Germinal center (tissue), 1 donor: ENCODE data around the gene CCDC124.
A peak's percentile ranks its signal among the peaks of the same experiment; 100 is the strongest.

ENCODE experiments used
- DNase-seq: peaks from one replicate; pipeline ENCODE4 v3.0.0; 2012; ENCODE audit warnings: mixed read lengths, low spot score

Gene CCDC124

DNA sequence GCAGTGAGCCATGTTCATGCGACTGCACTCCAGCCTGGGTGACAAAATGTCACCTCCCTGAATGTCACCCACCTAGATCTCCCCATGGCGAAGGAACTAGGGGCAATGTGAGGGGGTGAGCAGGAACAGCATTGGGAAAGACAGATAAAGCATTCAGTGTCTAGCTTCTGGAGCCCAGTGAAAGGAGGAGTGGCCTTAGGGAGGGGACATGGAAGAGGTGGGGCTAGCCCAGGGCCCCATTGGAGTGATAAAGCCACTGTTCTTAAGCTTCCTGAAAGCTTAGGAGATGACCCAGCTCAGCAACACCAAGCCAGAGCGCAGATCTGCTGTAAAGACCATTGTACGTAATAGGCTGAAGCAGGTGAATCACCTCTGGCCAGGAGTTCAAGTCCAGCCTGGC, 21.1 kb downstream of the CCDC124 start:
- no peak for DNase-seq

DNA sequence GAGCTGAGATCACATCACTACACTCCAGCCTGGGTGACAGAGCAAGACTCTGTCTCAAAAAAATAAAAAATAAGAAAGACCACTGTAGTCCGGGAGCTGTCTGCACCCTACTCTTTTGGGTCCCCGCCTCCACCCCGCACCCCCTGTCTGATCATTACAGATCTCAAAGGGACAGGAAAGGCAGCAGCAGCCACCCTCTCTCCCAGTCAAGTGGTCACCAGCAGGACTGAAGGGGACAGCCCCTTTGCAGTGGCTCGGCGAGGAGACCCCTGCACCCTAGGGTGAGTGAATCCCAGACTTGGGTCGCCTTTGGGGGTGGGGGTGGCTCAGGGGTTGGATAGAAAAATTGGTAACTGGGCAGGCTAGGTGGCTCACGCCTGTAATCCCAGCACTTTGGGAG, 21.6 kb downstream of the CCDC124 start:
- no peak for DNase-seq

DNA sequence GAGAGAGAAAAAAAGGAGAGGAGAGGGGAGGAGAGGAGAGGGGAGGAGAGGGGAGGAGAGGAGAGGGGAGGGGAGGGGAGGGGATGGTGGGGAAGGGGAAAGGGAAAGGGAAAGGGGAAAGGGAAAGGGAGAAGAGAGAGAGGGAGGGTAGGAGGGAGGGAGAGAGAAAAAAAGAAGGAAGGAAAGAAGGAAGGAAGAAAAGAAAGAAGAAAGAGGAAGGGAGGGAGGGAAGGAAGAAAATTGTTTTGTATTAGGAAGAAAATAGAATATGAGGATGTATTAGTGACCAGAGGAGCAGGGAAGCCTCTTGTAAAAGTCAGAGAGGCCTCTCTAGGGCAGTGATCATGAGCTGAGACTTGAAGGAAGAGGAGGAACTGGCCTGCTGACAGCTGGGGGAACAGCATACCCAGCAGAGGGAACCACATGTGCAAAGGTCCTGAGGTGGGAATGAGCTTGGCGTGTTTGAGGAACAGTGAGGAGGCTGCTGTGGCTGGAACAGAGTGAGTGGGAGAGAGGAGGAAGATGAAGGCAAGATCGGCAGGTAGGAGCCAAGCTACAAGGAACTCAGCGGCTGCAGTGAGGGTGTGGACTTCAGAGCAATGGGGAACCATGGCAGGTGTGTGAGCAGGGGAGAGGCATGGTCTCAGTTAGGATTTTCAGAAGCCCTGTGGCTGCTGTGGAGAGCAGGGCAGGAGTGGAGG, 24.5 kb downstream of the CCDC124 start:
- no peak for DNase-seq

DNA sequence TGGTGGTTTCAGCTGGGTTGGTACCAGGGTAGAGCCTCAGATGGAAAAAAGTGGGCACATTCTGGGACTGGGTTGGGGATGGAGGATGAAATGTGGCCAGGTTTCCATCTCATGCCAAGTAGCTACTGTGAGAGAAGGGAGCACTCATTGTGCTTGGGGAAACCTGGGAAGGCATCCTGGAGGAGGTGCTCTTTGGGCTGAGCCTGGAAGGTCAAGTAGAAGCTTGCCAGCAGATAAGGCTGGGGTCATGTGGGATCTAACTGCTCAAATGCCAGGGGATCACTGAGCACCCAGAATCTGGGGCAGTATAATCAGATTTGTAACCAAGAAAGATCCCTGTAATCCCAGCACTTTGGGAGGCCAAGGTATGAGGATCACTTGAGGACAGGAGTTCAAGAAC, 25.1 kb downstream of the CCDC124 start:
- no peak for DNase-seq

DNA sequence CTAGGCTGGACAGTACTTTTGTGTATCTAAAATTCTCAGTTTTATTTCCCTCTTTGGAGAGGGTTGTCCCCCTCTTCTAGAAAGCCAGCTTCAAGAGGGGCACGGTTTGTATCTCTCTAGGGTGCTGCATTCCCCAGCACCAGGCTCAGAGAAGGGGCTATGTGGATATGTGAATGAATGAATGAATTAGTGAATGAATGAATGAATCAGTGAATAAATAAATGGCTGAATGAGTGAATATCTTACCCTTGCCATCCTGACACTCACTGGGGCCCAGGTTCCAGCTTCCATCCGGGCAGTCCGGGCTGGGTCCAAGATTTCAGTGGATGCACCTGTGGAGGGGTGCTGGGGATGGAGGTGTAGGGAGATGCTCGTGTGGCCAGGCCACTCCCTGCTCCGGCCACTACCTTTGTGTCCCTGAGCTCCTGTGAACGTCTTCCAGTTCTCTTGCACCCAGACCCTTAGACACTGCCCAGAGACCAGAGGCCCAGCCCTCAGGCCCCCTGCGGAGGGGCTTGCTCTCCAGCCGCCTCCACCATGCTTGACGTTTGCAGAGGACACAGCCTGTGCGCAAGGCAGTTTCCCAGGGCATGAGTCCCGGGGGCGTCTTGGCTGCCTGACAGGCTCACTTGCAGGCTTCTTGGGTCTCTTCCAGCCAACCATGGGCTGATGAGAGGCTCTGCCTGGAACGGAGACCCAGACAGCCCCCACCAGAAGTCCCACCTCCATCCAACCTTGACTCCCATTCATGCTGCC, 31.3 kb downstream of the CCDC124 start:
- DNase-seq, result no peak

DNA sequence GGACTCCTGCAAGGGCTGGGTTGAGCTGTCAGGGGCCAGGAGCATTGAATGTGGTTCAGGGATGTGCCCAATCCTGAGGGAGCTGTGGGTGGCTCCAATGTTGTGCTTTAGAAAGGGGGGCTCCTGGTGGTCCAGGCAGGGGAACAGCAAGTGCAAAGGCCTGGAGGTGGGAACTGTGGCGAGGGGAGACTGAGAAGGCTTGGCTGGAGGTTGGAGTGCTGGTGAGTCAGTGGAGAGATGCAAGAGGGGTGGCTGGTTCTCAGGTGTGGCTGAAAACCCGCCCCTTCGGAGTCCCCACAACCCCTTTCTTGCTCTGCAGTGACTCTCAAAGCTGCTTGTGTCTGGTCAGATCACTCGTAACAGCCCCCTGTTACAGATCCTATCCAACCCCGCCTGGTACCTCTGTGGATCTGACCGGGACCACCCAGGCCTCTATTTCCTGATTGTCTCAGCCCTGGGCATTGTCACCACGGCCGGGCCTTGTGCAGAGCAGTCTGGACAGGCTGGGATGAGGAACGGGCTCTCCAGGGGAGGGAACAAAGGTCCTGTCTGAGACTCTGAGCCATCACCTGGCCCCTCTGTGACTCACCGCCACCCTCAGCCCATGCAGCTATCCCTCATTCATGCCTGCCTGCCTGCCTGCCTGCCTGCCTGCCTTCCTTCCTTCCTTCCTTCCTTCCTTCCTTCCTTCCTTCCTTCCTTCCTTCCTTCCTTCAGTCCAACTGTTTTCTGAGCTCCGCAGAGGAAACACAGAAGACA, 32.7 kb downstream of the CCDC124 start:
- DNase-seq, result no peak

DNA sequence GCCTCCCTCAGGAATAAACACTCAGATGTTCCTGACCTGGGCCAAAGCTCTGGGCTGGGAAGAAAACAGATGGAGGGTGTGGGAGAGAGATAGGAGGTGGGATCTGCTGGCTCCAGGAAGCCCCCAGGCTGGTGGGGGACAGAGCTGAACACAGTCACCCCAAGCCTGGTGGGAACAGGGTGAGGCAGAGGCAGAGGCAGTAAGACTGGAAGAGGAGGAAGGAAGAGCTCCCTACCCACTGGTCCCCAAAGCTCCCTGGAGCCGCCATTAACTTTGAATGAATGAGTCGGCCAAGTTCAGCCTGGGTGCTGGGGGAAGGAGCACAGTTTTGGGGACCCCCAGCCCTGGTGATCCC, 33.3 kb downstream of the CCDC124 start:
- no peak for DNase-seq

DNA sequence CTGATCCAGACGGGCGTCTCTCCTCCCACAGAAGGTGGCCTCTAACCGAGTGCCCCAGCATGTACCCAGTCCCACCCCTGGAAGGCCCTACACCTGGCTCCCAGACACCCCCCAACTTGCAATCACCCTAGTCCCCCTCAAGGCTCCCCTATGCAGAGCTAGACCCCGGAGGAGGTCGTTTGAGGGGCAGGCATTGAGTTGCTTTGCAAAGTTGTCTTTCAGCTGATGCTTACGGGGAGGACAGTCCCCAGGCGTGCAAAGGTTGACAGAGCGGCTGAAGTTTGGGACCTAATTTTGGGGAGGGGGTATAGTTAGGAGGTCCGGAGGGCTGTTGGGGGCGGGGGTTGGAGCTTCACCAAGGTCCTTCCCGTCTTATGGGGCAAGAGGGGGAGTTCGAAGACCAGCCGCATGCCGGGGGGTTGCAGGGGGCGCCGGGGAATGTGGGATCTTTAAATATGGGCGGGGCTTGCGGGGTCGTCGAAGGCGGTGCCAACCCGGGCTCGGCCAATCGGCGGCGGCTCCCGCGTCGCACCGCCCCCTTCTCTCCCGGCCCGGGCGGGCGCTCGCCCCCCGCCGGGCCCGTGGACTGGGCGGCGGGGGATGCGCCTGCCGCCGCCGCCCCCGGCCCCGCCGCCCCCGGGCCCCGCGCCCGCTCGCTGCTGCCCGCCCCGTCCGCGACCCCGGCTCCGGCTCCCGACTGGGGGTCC, 33.9 kb downstream of the CCDC124 start, which contains the start of gene KCNN1:
TSS of gene KCNN1 (plus strand) at position 558 of the 707 bp plus-strand sequence. CDS start 6,782 bp downstream, outside the sequence.
- peak; percentile 80 for DNase-seq

DNA sequence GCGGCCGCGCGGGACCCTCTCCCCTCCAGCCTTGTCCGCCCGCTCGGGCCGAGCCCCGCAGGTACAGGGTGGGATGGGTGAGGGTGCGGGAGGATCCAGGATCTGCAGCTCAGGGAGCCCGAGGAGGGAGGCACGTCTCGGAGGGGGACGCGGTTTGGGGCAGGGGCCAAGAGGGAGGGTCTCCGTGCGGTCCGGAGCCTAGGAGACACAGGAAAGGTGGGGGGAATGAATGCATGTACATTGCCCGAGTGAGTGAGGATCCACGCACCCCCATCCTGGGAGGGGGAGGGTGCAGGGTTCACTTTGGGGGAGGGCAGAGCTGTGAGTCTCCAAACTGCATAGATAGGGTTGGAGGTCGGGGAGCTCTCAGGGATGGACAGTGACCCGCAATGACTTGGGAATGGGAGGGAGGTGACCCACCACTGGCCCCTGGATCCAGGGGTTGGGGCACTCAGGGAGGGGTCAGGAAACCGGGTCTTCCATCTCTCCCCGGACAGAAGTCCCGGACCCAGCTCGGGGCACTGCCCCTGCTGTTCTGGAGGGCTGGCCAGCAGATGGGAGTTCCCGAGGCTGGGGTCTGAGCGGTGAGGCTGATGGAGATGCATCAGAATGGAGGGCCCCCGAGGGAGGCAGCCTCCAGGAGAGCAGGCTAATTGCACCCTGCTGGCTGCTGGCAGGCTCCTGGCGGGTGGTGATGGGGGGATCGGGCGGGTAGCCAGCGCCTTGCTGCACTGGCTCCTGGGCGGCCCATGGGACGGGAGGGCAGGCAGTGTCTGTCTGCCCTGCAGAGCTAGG, 34.6 kb downstream of the CCDC124 start:
- no peak for DNase-seq

DNA sequence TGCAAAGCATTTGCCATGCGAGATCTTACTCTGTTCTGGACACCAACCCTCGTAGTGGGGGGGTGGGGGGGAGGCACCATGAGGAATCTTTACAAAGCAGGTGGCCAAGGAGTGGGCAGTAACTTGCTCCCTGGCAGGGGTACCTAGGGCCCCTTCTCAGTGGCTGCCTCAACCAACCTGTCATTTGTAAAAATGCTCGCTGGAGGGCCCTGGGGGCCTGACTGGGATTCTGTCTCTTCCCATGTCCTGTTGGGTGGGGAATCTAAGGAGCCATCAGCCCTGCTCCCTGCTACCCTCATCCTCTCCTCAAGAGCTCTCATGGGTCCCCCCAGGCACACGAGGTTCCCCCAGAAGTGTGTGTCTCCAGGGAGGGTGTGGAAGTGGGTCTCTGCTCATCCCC, 35.5 kb downstream of the CCDC124 start:
- DNase-seq, result no peak

DNA sequence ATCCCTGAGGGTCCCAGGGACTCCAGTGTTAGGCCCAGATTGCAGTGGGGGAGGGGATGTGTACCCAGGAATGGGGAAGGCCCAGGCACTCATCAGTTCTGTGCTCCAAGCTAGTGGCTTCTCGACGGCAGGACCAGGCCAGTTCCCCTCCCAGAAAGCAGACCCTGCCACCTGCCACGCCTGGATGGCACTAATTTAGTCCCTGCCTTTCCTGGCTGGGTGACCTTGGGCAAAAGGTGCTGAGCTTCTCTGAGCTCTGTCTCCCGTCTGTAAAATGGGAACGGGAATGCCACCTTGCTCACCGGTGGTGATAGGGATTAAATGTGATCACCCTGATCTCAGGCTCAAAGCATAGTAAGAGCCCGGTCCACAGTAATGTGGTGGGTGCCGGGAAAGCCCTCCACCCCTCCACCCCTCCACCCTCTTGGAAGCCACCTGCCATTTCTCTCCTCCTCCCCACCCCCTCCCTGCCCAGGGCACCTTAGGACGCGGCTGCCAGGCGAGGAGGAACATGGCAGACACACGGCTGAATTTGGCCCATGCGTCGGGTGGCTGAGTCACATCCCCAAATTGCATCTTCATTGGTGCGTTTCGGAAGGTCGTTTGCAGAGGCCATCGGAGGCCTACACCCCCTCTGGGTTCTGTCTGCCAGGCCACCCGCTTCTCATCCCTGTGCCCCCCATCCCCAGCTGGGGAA, 36.4 kb downstream of the CCDC124 start:
- no peak for DNase-seq

DNA sequence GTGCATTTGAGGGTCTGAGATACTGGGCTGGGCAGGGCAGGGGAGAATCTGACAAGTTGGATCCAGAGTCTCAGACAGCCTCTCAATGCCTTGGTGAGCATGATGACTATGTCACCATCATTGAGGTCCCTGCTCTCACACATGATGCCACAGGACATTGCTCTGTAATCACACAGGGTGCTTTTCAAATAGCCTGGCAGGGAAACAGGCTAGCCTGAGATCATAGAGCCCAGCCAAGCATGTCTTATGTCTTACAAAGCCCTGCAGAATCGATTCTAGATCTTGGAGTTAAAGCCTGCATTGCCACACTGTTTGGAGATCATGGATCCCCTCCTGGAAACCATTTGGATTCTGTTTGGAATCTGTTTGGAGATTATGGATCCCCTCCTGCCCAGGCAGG, 39.4 kb downstream of the CCDC124 start:
- no peak for DNase-seq

DNA sequence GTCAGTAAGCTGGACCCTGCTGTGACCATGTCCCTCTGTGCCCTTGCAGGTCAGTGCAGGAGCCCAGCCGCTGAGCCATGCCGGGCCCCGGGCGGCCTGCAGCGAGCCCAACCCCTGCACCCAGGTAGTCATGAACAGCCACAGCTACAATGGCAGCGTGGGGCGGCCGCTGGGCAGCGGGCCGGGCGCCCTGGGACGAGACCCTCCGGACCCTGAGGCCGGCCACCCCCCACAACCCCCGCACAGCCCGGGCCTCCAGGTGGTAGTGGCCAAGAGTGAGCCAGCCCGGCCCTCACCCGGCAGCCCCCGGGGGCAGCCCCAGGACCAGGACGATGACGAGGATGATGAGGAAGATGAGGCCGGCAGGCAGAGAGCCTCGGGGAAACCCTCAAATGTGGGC, 40.9 kb downstream of the CCDC124 start:
- no peak for DNase-seq

DNA sequence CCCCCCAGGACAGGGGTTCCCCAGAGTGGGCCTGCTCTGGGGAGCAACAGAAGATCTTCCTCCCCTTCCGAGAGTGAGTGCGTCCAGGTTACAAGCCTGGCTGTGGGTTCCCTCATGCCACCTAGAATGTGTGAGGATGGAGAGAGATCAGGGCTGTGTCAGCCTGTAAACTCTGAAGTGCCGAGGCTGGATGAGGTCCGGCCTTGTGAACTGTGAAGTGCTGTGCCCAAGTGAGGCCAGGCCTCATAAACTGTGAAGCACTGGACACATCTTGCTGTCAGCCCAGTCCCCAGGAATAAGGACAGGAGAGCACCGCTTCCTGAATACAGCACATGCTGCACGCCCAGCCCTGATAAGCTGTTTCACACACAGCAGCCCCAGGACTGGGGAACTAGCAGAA, 41.7 kb downstream of the CCDC124 start:
- DNase-seq, result no peak

DNA sequence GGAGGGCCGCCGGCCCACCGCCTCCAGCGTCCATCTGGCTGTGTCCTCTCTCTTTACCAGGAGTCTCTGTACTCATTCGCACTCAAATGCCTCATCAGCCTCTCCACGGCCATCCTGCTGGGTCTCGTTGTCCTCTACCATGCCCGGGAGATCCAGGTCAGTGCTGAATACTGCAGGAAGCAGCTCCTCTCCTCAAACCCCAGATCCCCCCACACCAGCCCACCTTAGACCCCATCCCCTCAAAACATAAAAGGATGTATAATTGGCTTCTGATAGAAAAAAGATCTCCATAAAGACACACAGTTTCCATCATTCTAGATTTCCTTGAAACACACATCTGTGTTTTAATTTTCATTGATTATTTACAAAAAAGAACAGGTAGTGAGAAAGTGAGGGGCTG, 42.2 kb downstream of the CCDC124 start:
- DNase-seq, result no peak

DNA sequence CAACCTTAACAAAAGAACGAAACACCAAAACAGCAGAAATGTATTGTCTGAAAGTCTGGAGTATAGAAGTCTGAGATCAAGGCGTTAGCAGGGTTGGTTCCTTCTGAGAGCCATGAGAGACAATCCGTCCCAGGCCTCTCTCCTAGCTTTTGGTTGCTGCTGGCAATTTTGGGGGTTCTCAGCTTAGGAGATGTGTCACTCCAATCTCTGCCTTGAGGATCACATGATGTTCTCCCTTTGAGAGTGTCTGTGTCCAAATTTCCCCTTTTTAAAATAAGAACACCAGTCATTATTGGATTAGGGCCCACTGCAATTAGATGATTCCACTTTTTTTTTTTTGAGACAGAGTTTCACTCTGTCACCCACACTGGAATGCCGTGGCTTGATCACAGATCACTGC, 44.2 kb downstream of the CCDC124 start:
- DNase-seq, result no peak

DNA sequence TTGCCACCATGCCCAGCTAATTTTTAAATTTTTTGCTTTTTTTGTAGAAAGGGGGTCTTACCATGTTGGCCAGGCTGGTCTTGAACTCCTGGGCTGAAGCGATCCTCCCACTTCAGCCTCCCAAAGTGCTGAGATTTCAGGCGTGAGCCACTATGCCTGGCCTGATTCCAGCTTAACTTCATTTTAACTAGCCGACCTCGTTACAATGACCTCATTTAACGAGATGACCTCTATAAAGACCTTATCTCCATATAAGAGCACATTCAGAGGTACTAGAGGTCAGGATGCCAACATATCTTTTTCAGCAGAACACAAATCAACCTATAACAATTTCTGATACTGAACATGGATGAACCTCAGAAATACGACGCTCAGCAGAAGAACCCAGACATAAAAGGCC, 44.7 kb downstream of the CCDC124 start:
- no peak for DNase-seq

DNA sequence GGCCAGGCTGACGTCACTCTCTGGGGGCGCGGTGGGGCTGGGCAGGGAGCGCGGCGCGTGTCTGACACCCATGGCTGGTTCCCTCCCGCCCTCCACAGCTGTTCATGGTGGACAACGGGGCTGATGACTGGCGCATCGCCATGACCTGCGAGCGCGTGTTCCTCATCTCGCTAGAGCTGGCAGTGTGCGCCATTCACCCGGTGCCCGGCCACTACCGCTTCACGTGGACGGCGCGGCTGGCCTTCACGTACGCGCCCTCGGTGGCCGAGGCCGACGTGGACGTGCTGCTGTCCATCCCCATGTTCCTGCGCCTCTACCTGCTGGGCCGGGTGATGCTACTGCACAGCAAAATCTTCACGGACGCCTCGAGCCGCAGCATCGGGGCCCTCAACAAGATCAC, 48.8 kb downstream of the CCDC124 start:
- no peak for DNase-seq

DNA sequence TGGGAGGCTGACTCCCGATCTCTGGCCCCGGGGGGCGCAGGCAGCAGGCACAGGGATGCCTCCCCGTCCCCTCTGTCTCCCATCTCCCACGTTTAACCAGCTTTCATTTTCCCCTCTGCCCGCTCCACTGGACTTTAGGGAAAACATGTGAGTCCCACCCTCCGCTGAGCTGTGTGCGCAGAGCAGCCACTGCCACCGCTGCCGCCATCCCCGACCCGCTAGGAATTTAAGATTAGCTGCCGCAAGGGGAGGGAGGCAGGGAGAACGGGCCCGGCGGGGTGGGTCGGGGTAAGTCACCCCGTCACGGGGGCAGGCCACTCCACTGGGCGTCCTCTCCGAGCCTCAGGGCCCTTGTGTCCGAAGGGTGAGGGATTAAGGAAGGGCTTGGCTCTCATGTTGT, 49.6 kb downstream of the CCDC124 start:
- no peak for DNase-seq

DNA sequence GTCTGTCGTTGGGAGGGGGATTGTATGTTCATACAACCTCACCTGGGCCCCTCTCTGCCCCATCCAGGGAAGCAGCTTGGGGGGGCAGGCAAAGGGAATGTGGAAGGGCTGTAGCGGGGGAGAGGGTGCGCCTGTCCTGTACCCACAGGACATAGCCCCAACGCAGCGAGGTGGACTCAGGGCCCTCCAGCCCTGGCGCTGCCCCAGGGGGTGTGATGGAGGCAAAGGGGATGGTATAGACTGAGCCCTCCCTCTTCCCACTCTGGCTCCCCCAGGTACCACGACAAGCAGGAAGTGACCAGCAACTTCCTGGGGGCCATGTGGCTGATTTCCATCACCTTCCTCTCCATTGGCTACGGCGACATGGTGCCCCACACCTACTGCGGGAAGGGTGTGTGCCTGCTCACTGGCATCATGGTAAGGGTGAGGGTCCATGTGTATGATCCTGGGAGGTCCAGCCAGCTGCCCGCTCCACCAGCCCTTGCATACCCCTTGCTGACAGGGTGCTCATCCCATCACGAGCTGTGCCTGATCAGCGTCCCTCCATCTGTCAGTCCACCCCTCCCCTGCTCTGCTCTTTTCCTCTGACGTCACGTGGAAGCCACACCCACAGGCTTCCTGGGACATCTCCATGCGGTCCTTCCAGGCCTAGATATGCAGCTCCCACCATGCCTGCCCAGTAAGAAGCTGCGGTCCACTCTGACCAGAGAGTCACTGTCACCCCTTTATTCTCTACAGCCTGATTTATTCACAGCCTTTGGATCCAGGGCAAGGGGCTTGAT, 52.4 kb downstream of the CCDC124 start:
- DNase-seq, result no peak
